ENCODE data around the gene COPS4.

DNA sequence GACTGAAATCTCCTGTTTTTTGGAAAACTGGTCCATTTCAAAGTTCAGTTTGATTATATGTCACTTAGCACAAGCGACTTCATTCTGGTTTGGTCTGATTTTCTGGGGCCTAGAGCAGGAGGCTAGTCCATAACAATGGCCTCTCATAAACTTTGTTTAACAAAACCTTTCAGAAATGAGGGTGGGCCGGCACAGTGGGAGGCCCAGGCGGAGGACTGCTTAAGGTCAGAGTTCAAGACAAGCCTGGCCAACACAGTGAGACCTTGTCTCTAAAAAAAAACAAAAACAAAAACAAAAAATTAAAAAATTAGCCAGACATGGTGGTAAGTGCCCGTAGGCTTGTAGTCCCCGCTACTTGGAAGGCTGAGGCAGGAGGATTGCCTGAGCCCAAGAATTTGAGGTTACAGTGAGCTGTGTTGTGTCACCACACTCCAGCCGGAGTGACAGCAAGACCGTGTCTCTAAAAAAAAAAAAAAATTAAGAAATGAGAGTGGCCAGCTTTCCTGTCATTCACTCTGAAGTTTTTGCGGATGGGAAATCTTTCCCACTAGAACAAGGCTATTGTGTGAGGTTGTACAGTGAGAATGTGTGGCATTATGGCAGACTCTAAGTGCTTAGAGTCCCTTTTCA, 80.8 kb downstream of the COPS4 start:
- TF ChIP-seq CTCF (IDR thresholded peaks at IDR 0.05): no peak
- TF ChIP-seq POLR2A (IDR thresholded peaks at IDR 0.05): no peak

Data from upper lobe of left lung (tissue), 4 donors.